Neural progenitor cell (in vitro differentiated cells): Measurements from ENCODE around the gene PATE4.
"Not testable (repeated sequence)": the region's sequence is repeated elsewhere in the genome, so short reads cannot be mapped to it uniquely, and the experiment has no call there.

Experiments used
- EZH2 ChIP-seq: fragments of 200-600 bp; sonication (generic); IDR thresholded peaks from 2 replicates; pipeline ENCODE4 v1.6.1; 2017; ENCODE audit warnings: antibody characterized with exemption, mild to moderate bottlenecking, moderate library complexity
- EZH2phosphoT487 ChIP-seq: fragments of 200-600 bp; sonication (generic); IDR thresholded peaks from 2 replicates; pipeline ENCODE4 v1.6.1; 2017; ENCODE audit warnings: antibody characterized with exemption
- TF ChIP-seq, protein P1 (sequence below): fragments of 200-600 bp; sonication (generic); IDR thresholded peaks from 2 replicates; pipeline ENCODE4 v1.5.1; 2017; ENCODE audit warnings: antibody characterized with exemption, mild to moderate bottlenecking

DNA sequence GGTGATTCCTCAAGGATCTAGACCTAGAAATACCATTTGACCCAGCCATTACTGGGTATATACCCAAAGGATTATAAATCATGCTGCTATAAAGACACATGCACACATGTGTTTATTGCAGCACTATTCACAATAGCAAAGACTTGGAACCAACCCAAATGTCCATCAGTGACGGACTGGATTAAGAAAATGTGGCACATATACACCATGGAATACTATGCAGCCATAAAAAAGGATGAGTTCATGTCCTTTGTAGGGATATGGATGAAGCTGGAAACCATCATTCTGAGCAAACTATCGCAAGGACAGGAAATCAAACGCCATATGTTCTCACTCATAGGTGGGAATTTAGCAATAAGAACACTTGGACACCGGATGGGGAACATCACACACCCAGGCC is 32.2 kb downstream of the PATE4 start:
- TF ChIP-seq, protein P1, sequence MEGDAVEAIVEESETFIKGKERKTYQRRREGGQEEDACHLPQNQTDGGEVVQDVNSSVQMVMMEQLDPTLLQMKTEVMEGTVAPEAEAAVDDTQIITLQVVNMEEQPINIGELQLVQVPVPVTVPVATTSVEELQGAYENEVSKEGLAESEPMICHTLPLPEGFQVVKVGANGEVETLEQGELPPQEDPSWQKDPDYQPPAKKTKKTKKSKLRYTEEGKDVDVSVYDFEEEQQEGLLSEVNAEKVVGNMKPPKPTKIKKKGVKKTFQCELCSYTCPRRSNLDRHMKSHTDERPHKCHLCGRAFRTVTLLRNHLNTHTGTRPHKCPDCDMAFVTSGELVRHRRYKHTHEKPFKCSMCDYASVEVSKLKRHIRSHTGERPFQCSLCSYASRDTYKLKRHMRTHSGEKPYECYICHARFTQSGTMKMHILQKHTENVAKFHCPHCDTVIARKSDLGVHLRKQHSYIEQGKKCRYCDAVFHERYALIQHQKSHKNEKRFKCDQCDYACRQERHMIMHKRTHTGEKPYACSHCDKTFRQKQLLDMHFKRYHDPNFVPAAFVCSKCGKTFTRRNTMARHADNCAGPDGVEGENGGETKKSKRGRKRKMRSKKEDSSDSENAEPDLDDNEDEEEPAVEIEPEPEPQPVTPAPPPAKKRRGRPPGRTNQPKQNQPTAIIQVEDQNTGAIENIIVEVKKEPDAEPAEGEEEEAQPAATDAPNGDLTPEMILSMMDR, result not testable (repeated sequence)
- not testable (repeated sequence) for TF ChIP-seq EZH2, EZH2phosphoT487
